OCI-LY1 (cell line): ENCODE data around the gene KIAA1191.

ENCODE experiments used
- H2AFZ ChIP-seq: fragments of 200-600 bp; sonication (generic), shearing (Covaris generic); 2 replicates; pipeline ENCODE4 v1.6.0; 2014; ENCODE audit warnings: antibody characterized with exemption, mild to moderate bottlenecking, low read length
- H3F3A ChIP-seq: fragments of 200-600 bp; sonication (generic), shearing (Covaris generic); 2 replicates; pipeline ENCODE4 v1.6.0; 2014; ENCODE audit warnings: mild to moderate bottlenecking, antibody characterized with exemption, low read length, moderate library complexity; ENCODE audit not compliant: insufficient read depth
- H3K27ac ChIP-seq: fragments of 200-600 bp; sonication (generic); 2 replicates; pipeline ENCODE4 v1.5.1; 2014; ENCODE audit warnings: low read length, mixed run types, mild to moderate bottlenecking, low read depth; ENCODE audit not compliant: poor library complexity, severe bottlenecking
- H3K27me3 ChIP-seq: fragments of 200-600 bp; sonication (generic); 2 replicates; pipeline ENCODE4 v1.6.0; 2014; ENCODE audit warnings: antibody characterized with exemption, mild to moderate bottlenecking, low read length, moderate library complexity; ENCODE audit not compliant: insufficient read depth
- H3K36me3 ChIP-seq: fragments of 200-600 bp; sonication (generic); 2 replicates; pipeline ENCODE4 v1.6.1; 2014; ENCODE audit warnings: mild to moderate bottlenecking, antibody characterized with exemption, low read length, moderate library complexity, mixed read lengths; ENCODE audit not compliant: insufficient read depth
- H3K4me1 ChIP-seq: fragments of 200-600 bp; sonication (generic); 2 replicates; pipeline ENCODE4 v1.5.1; 2014; ENCODE audit warnings: mild to moderate bottlenecking, low read length, moderate library complexity; ENCODE audit not compliant: insufficient read depth, severe bottlenecking
- H3K4me2 ChIP-seq: fragments of 200-600 bp; sonication (generic), shearing (Covaris generic); 2 replicates; pipeline ENCODE4 v1.6.1; 2014; ENCODE audit warnings: low read length
- H3K4me3 ChIP-seq: fragments of 200-600 bp; sonication (generic); 2 replicates; pipeline ENCODE4 v1.5.1; 2014; ENCODE audit warnings: low read length, low read depth, mild to moderate bottlenecking, mixed read lengths; ENCODE audit not compliant: poor library complexity, severe bottlenecking
- H3K79me2 ChIP-seq: fragments of 200-600 bp; shearing (Covaris generic); 2 replicates; pipeline ENCODE4 v1.6.1; 2016; ENCODE audit warnings: mixed run types, low read length, mixed read lengths; ENCODE audit not compliant: insufficient read depth
- H3K9ac ChIP-seq: fragments of 200-600 bp; sonication (generic), shearing (Covaris generic); 2 replicates; pipeline ENCODE4 v1.6.1; 2014; ENCODE audit warnings: mild to moderate bottlenecking, low read length, mixed read lengths
- H3K9me2 ChIP-seq: fragments of 200-600 bp; sonication (generic), shearing (Covaris generic); 2 replicates; pipeline ENCODE4 v1.6.1; 2014; ENCODE audit warnings: low read depth, mild to moderate bottlenecking, low read length, mixed read lengths
- H3K9me3 ChIP-seq: fragments of 200-600 bp; shearing (Covaris generic); 2 replicates; pipeline ENCODE4 v1.6.1; 2014; ENCODE audit warnings: low read length, mixed read lengths
- H4K20me1 ChIP-seq: fragments of 200-600 bp; sonication (generic), shearing (Covaris generic); 2 replicates; pipeline ENCODE4 v1.6.0; 2016; ENCODE audit warnings: mild to moderate bottlenecking, low read length; ENCODE audit not compliant: insufficient read depth
- EZH2 ChIP-seq: fragments of 200-600 bp; sonication (generic), shearing (Covaris generic); IDR thresholded peaks from 2 replicates; pipeline ENCODE4 v1.8.0; 2017; ENCODE audit warnings: borderline replicate concordance, mixed run types, mild to moderate bottlenecking, antibody characterized with exemption, low read length, moderate library complexity, mixed read lengths
- TF ChIP-seq, protein P1 (sequence below): fragments of 200-600 bp; sonication (generic), shearing (Covaris generic); IDR thresholded peaks from 2 replicates; pipeline ENCODE4 v1.5.1; 2017; ENCODE audit warnings: mild to moderate bottlenecking, antibody characterized with exemption, low read length, moderate library complexity, mixed read lengths

The KIAA1191 gene

DNA sequence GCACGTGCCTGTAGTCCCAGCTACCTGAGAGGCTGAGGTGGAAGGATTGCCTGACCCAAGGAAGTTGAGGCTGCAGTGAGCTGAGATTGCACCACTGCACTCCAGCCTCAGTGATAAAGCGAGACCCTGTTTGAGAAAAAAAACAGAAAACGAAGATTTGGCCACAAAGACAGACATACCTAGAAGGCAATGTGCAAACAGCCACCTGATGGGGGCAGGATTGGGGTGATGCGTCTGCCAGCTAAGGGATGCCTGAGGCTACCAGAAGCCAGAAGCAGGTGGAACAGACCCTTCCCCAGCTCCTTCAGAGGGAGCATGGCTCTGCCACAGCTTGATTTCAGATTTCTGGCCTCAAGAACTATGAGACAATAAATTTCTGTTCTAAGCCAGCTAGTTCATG, 29.9 kb upstream of the KIAA1191 start:
- no peak overlapping the region for H3K27ac ChIP-seq
- peaks cover 21% of the 10 kb centered on the region for H3K4me1 ChIP-seq
- H3K27me3 ChIP-seq, result no peaks in the 10 kb centered on the region
- H3K4me2 ChIP-seq, result no peak overlapping the region
- H3F3A ChIP-seq, result no peaks in the 10 kb centered on the region
- H2AFZ ChIP-seq, result no peak overlapping the region
- no peak overlapping the region for H3K4me3 ChIP-seq
- TF ChIP-seq, protein P1, sequence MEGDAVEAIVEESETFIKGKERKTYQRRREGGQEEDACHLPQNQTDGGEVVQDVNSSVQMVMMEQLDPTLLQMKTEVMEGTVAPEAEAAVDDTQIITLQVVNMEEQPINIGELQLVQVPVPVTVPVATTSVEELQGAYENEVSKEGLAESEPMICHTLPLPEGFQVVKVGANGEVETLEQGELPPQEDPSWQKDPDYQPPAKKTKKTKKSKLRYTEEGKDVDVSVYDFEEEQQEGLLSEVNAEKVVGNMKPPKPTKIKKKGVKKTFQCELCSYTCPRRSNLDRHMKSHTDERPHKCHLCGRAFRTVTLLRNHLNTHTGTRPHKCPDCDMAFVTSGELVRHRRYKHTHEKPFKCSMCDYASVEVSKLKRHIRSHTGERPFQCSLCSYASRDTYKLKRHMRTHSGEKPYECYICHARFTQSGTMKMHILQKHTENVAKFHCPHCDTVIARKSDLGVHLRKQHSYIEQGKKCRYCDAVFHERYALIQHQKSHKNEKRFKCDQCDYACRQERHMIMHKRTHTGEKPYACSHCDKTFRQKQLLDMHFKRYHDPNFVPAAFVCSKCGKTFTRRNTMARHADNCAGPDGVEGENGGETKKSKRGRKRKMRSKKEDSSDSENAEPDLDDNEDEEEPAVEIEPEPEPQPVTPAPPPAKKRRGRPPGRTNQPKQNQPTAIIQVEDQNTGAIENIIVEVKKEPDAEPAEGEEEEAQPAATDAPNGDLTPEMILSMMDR, result peak; percentile 14; the same call in 1 of the 2 replicates
- TF ChIP-seq EZH2, result no peak
- no peaks in the 10 kb centered on the region for H3K9me2 ChIP-seq
- no peak overlapping the region for H3K9ac ChIP-seq
- H3K9me3 ChIP-seq, result no peaks in the 10 kb centered on the region
- no peaks in the 10 kb centered on the region for H4K20me1 ChIP-seq
- H3K79me2 ChIP-seq, result peaks cover 19% of the 10 kb centered on the region
- peaks cover 56% of the 10 kb centered on the region for H3K36me3 ChIP-seq

GRCh38 chr5:176389135-176390123, 27.9 kb upstream of the KIAA1191 start:
- H2AFZ ChIP-seq, result no peak overlapping the region
- H3K27me3 ChIP-seq, result no peaks in the 10 kb centered on the region
- peaks cover 30% of the 10 kb centered on the region for H3K79me2 ChIP-seq
- peak overlapping the region; percentile 81 for H3K4me2 ChIP-seq
- H3K4me1 ChIP-seq, result peaks cover 28% of the 10 kb centered on the region
- H3K9ac ChIP-seq, result peak overlapping the region; percentile 91
- TF ChIP-seq EZH2, result no peak
- TF ChIP-seq, protein P1, result no peak
- H3K9me3 ChIP-seq, result no peaks in the 10 kb centered on the region
- H3K9me2 ChIP-seq, result no peaks in the 10 kb centered on the region
- H4K20me1 ChIP-seq, result no peaks in the 10 kb centered on the region
- peak overlapping the region; percentile 94 for H3K4me3 ChIP-seq
- peaks cover 76% of the 10 kb centered on the region for H3K36me3 ChIP-seq
- H3F3A ChIP-seq, result no peaks in the 10 kb centered on the region
- peak overlapping the region; percentile 91 for H3K27ac ChIP-seq

DNA sequence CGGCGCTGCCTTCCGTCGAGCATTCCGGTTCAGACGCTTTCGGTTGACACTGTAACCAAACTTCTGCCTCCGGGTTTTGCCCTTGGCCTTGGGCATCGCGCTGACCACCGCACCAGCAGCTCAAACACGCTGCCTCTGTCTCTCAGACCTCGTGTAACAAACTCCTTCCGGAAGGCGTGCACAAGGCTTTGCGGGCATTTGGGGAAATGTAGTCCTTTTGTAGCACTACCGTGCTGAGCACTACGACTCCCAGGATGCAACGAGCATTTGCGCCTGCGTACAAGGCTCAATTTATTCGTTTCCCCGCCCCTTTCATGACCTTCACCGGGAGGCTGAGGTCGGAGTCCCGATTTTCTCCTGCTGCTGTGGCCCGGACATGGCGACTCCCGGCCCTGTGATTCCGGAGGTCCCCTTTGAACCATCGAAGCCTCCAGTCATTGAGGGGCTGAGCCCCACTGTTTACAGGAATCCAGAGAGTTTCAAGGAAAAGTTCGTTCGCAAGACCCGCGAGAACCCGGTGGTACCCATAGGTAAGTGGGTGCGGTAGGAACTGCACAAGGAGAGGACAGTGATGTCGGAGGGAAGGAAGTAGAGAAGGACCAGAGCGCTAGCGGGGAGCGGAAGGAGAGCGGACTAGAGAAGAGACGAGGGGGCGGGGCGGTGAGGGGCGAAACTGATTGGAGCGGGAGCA, 27.0 kb upstream of the KIAA1191 start, which contains the start of the genes HIGD2A and NOP16:
HIGD2A (plus strand) TSS at position 308 of the 691 bp plus-strand sequence; CDS start at position 377, 69 bp downstream.
NOP16 (minus strand) TSS at position 155 of the 691 bp plus-strand sequence; CDS start at position 96, 59 bp downstream.
- Histone ChIP-seq H2AFZ (no peak within 1 kb of the TSS), H3K4me3 (peak within 1 kb of the TSS; percentile 94), H3K9me2 (no peaks in the 10 kb centered on the region), H3K27ac (peak within 1 kb of the TSS; percentile 91), H4K20me1 (no peaks in the 10 kb centered on the region), H3K79me2 (peaks cover 30% of the 10 kb centered on the region), H3K9me3 (no peaks in the 10 kb centered on the region), H3K9ac (peak within 1 kb of the TSS; percentile 95), H3K4me2 (peak within 1 kb of the TSS; percentile 93), H3F3A (no peaks in the 10 kb centered on the region), H3K27me3 (no peaks in the 10 kb centered on the region), H3K36me3 (peaks cover 78% of the 10 kb centered on the region), H3K4me1 (peaks cover 28% of the 10 kb centered on the region)
- TF ChIP-seq, protein P1, result no peak
- no peak for TF ChIP-seq EZH2
